Activated T-helper 9 cell treated with anti-CD3 and anti-CD28 coated beads, Interleukin-2, amount 50 U/mL, for 16 hours (primary cell): ENCODE results near the gene LAMA3.

Experiments
- DNase-seq: peaks from one replicate; pipeline ENCODE4 v3.0.0-alpha.2; 2020; ENCODE audit warnings: low read depth

Gene LAMA3

GRCh38 chr18:24003903-24004640 lies 314.8 kb downstream of the LAMA3 start:
- DNase-seq, result no peak
